Measurements from ENCODE around the gene RTP3. TPM values are rescaled to one million over a fixed set of nuclear protein-coding genes. Genes with fewer than 3 reads are reported as not detected.

Gene RTP3
- total and polyA plus RNA-seq, 2 donors (not counting 1 experiment from before 2014, with no cell fraction given) = not detected

GRCh38 chr3:46490338-46491084 lies 7.3 kb upstream of the RTP3 start:
- Mint-ChIP-seq H3K4me1 (peaks cover 9% of the 10 kb centered on the region), H3K9me3 (ENCODE audit: insufficient read depth) (no peaks in the 10 kb centered on the region), H3K27ac (no peak overlapping the region), H3K27me3 (peaks cover 3% of the 10 kb centered on the region), H3K4me3 (no peak overlapping the region)
- H3K79me2 ChIP-seq (ENCODE audit: control insufficient read depth, insufficient read depth, low read length) = no peaks in the 10 kb centered on the region
- no peaks in the 10 kb centered on the region for H3K9me3 ChIP-seq (ENCODE audit: control extremely low read depth in 1 of 3, control insufficient read depth in 2 of 3, insufficient read depth in 1 of 3, low read length in 2 of 3)
- no peaks in the 10 kb centered on the region for H4K20me1 ChIP-seq (ENCODE audit: control insufficient read depth, insufficient read depth, low read length, poor library complexity, severe bottlenecking)
- CTCF ChIA-PET = interaction anchor here (0.7 to 9.1 kb wide), 14 partner anchors 11 to 214 kb away, joined by 3 to 275 read pairs (median 20); no protein-coding TSS in a partner anchor
- intact Hi-C loops (cut with micrococcal nuclease) = no loop called here
- DNase-seq = peak; percentile 1
- no peak overlapping the region for H3K27ac ChIP-seq (ENCODE audit: low read length in 2 of 2)
- H2AFZ ChIP-seq (ENCODE audit: insufficient read depth, low read depth, low read length, poor library complexity, severe bottlenecking) = no peak overlapping the region
- peaks cover 9 to 11% of the 10 kb centered on the region in 2 donors for H3K4me1 ChIP-seq (ENCODE audit: control insufficient read depth in 2 of 2, insufficient read depth in 2 of 2, low read length in 2 of 2)
- H3K4me3 ChIP-seq (ENCODE audit: control extremely low read depth in 1 of 5, extremely low read depth in 1 of 5, insufficient read depth in 1 of 5, low read depth in 2 of 5, low read length in 4 of 5) = no peak overlapping the region
- peaks cover 0 to 6% (median 4%) of the 10 kb centered on the region in 4 experiments for H3K27me3 ChIP-seq (replicated peaks in 1 of 4; ENCODE audit: control extremely low read depth in 1 of 4, control insufficient read depth in 3 of 4, insufficient read depth in 4 of 4, low read length in 3 of 4)
- WGBS (ENCODE audit: insufficient coverage) = 50% methylated on average over 1 of the region's 6 CpGs
- TF ChIP-seq CTCF (IDR thresholded peaks at IDR 0.05) (no peak), EZH2 (IDR thresholded peaks at IDR 0.05; ENCODE audit: borderline replicate concordance, insufficient read depth, low read depth, low read length, poor library complexity, severe bottlenecking) (no peak)
- POLR2A ChIA-PET = interaction anchor here (3.2 kb wide), 1 partner anchor 48 kb away, joined by 26 read pairs; no protein-coding TSS in a partner anchor
- no peak overlapping the region for H3K4me2 ChIP-seq (replicated peaks; ENCODE audit: low read depth, low read length, poor library complexity, severe bottlenecking)
- no peak overlapping the region for H3K9ac ChIP-seq (ENCODE audit: low read length)
- ATAC-seq (ENCODE audit: low read depth) = no peak
- no peaks in the 10 kb centered on the region for H3K36me3 ChIP-seq (replicated peaks in 1 of 2; ENCODE audit: control extremely low read depth in 1 of 2, control insufficient read depth in 1 of 2, extremely low read depth in 1 of 2, insufficient read depth in 2 of 2, low read length in 1 of 2)

All from B cell (primary cell).